Left ventricle myocardium inferior (tissue), 1 donor: ENCODE results near the gene AKAP13. TPM values are rescaled to one million over a fixed set of nuclear protein-coding genes. Genes with fewer than 3 reads are reported as not detected.

Experiments
- DNase-seq: peaks from one replicate; pipeline ENCODE4 v3.0.0-alpha.2; 2020
- H3K27ac ChIP-seq: fragments of 200-600 bp; replicated peaks from 2 replicates; pipeline ENCODE4 v1.8.0; 2021
- H3K27me3 ChIP-seq: fragments of 200-600 bp; 2 replicates; pipeline ENCODE4 v1.8.0; 2021; ENCODE audit warnings: low read depth
- H3K36me3 ChIP-seq: fragments of 200-600 bp; 2 replicates; pipeline ENCODE4 v1.8.0; 2021
- H3K4me1 ChIP-seq: fragments of 200-600 bp; 2 replicates; pipeline ENCODE4 v1.8.0; 2021
- H3K4me3 ChIP-seq: fragments of 200-600 bp; 2 replicates; pipeline ENCODE4 v1.8.0; 2021; ENCODE audit warnings: mild to moderate bottlenecking, moderate library complexity
- H3K9me3 ChIP-seq: fragments of 200-600 bp; replicated peaks from 2 replicates; pipeline ENCODE4 v1.8.0; 2021
- CTCF ChIP-seq: fragments of 200-600 bp; IDR thresholded peaks from 2 replicates; pipeline ENCODE4 v1.8.0; 2021; ENCODE audit warnings: antibody characterized with exemption, mild to moderate bottlenecking, borderline replicate concordance
- intact Hi-C: fragments of 100-400 bp; cut with micrococcal nuclease; formaldehyde crosslinking; loops from one replicate; pipeline ENCODE4 v1.11.0; 2022
- total RNA-seq: library from RNA; stranded (reverse); fragmentation: NEBNext Ultra II Directional; extraction: Animal tissue kit (Norgen Biotek cat#: 25700); gene quantifications from one replicate; pipeline ENCODE4 v1.2.1, GENCODE V29; 2021
- donor health status: DM: no; HTN: yes; CAD: no; lungs with severe emphysema.

Gene AKAP13
- total RNA-seq, 1 donor from 2014 or later, result 331 TPM

GRCh38 chr15:85422607-85423006 is 42.2 kb downstream of the AKAP13 start:
- Histone ChIP-seq H3K27me3 (no peaks in the 10 kb centered on the region), H3K4me3 (no peak overlapping the region), H3K9me3 (no peaks in the 10 kb centered on the region), H3K36me3 (no peaks in the 10 kb centered on the region), H3K4me1 (peaks cover 95% of the 10 kb centered on the region), H3K27ac (peak overlapping the region; percentile 66)
- DNase-seq, result no peak
- no peak for TF ChIP-seq CTCF
- intact Hi-C loops, result no loop called here

DNA sequence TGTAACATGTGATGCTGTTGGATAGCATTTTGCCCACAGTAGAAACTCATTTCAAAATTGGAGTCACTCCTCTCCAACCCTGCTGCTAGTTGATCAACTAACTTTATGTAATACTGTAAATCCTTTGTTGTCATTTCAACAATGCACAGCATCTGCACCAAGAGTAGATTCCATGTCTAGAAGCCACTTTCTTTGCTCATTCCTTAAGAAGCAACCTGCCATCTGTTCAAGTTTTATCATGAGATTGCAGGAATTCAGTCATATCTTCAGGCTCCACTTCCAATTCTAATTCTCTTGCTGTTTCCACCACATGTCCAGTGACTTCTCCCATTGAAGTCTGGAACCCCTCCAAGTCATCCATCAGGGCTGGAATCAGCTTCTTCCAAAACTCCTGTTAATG is 42.9 kb downstream of the AKAP13 start:
- Histone ChIP-seq H3K36me3 (no peaks in the 10 kb centered on the region), H3K4me3 (no peak overlapping the region), H3K4me1 (peaks cover 95% of the 10 kb centered on the region), H3K9me3 (no peaks in the 10 kb centered on the region), H3K27ac (no peak overlapping the region), H3K27me3 (no peaks in the 10 kb centered on the region)
- no peak for DNase-seq
- no peak for TF ChIP-seq CTCF
- intact Hi-C loops, result no loop called here

DNA sequence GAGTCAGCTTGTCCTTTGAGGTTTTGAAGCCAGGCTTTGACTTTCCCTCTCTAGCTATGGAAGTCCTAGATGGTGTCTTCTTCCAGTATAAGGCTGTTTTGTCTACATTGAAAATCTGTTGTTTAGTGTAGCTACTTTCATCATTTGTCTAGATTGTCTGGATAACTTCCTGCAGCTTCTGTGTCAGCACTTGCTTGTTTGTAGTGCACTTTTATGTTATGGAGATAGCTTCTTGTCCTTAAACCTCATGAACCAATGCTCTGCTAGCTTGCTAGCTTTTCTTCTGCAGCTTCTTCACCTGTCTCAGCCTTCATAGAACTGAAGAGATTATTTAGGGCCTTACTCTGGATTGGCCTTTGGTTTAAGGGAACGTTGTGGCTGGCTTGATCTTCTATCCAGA is 43.8 kb downstream of the AKAP13 start:
- no peak for TF ChIP-seq CTCF
- DNase-seq, result no peak
- Histone ChIP-seq H3K27me3 (no peaks in the 10 kb centered on the region), H3K27ac (peak overlapping the region; percentile 2), H3K9me3 (no peaks in the 10 kb centered on the region), H3K4me3 (no peak overlapping the region), H3K4me1 (peaks cover 95% of the 10 kb centered on the region), H3K36me3 (no peaks in the 10 kb centered on the region)
- intact Hi-C loops, result no loop called here

- Histone ChIP-seq H3K27ac (no peak overlapping the region), H3K4me1 (peaks cover 99% of the 10 kb centered on the region)
- intact Hi-C loops, result no loop called here
Measured at GRCh38 chr15:85426481-85426880, 46.1 kb downstream of the AKAP13 start.

GRCh38 chr15:85427286-85428028 is 47.1 kb downstream of the AKAP13 start:
- peaks cover 99% of the 10 kb centered on the region for H3K4me1 ChIP-seq

More at GRCh38 chr15:85426481-85426880, 46.1 kb downstream of the AKAP13 start:
- no peak for TF ChIP-seq CTCF
- Histone ChIP-seq H3K4me3 (no peak overlapping the region), H3K36me3 (no peaks in the 10 kb centered on the region), H3K9me3 (no peaks in the 10 kb centered on the region), H3K27me3 (no peaks in the 10 kb centered on the region)
- DNase-seq, result no peak

More at GRCh38 chr15:85427286-85428028, 47.1 kb downstream of the AKAP13 start:
- intact Hi-C loops, result no loop called here
- Histone ChIP-seq H3K27me3 (no peaks in the 10 kb centered on the region), H3K9me3 (no peaks in the 10 kb centered on the region), H3K36me3 (no peaks in the 10 kb centered on the region), H3K4me3 (no peak overlapping the region), H3K27ac (no peak overlapping the region)
- no peak for TF ChIP-seq CTCF
- no peak for DNase-seq
